IPS-11a (cell line): Measurements from ENCODE around the gene ZBTB7B.
A peak's percentile ranks its signal among the peaks of the same experiment; 100 is the strongest.
"Not testable (repeated sequence)": the region's sequence is repeated elsewhere in the genome, so short reads cannot be mapped to it uniquely, and the experiment has no call there.

ENCODE experiments used
- H3K4me3 ChIP-seq: one replicate; pipeline ENCODE4 v1.5.1; 2013; ENCODE audit warnings: low read depth, low read length, control low read depth

ZBTB7B gene

GRCh38 chr1:154967331-154967950 is 35.2 kb upstream of the ZBTB7B start:
- no peak overlapping the region for H3K4me3 ChIP-seq

DNA sequence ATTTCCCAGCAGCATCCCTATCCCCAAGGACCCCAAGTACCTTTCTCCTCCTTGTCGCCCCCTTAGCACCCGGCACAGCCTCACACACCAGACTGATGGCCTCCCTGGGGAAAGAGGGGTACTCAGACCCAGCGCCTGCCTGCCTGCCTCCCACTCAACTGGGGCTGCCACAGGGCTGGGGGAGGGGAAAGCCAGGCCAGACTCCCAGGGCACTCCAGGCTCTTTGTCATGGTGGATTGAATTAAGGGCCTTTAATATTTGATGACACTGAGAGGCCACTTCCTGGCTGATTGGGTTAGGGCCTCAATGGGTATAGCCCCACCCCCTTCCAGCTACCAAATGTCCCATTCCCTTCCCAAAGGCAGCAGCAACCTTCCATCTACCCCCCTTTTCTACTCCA is 33.9 kb upstream of the ZBTB7B start:
- H3K4me3 ChIP-seq = peak overlapping the region; percentile 68

DNA sequence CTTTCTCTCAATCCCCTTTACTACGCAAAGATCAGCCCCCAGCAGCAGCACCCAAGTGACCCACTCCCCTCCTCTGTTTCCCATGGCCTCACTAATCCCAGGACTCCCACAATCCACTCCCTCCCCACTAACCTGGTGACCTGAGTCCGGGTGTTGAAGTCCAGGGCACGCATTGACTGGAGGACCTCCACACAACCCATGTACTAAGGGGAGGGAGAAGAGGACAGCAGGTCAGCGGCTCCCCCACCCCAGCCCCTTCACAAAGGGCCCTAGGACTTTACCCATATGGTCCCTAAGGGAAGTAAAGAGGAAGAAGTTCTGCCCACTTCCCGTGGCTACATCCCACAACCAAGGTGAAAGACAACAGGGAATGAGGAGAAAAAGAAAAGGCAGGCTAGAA is 33.4 kb upstream of the ZBTB7B start:
- H3K4me3 ChIP-seq = peak overlapping the region; percentile 68

DNA sequence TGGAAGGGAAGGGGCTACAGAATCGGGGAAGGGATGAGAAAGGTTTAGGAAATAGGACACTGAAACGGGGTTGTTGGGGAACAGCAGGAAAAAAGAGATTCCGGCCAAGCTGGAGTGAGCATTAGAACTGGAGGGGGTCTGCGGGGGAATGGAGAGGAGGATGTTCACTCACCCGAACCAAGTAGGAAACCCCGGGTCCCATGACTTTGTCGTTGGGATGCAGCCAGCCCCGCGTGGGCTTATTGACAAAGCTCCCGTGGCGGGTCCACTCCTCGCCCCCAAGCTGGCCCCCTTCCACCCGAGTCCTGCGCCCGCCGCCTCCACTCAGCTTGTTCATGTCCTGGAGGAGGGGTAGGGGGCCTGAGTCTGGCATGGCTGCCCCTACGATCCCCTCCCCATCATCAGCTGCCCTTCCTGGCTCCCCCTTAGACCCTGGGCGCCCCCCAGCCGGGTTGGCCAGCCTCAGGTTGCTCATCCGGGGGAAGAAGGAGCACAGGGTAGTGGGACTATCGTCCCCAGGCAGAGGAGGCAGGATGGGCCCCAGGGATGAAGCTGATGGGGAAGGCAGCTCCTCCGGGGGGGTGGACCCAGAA is 32.6 kb upstream of the ZBTB7B start:
- peak overlapping the region; percentile 68 for H3K4me3 ChIP-seq

DNA sequence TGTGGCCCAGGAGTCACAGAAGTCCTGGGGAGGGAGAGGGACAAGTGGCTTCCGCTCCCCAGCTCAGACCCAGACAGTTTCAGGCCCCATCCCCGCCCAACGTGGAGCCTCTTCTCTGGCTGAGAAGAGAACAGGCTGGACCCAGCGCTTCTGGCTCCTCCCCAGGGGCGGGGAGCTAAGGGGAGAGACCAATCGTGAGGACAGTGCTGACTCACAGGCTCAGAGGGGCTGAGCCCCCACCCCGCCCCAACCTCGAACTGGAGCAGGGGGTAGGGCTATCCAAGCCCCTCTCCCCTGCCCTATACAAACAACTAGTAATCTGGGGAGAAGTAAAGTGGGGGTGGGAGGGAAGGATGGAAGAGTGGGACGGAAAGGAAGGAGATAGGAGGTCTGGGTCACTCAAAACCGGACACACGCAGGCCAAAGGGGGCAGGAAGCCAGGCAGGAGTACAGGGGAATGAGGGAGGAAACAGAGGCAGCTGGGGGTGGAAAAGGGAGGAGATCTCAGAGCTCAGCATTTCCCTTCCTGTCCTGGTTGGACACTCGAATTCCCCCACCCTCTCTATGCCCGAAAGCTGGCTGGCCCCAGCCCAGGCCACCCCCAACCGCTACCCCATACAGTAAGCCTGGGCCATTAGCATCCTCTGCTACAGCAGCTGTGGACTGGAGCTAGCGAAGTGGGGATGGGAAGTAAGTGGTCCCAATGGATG is 31.8 kb upstream of the ZBTB7B start, which contains the start of gene SHC1:
Gene SHC1, minus strand, starts transcription at position 117 of the 710 bp plus-strand sequence. CDS start 221 bp downstream, outside the sequence.
- H3K4me3 ChIP-seq = peak within 1 kb of the TSS; percentile 68

- peak overlapping the region; percentile 14 for H3K4me3 ChIP-seq
Measured at GRCh38 chr1:154971341-154971998, 31.1 kb upstream of the ZBTB7B start.

DNA sequence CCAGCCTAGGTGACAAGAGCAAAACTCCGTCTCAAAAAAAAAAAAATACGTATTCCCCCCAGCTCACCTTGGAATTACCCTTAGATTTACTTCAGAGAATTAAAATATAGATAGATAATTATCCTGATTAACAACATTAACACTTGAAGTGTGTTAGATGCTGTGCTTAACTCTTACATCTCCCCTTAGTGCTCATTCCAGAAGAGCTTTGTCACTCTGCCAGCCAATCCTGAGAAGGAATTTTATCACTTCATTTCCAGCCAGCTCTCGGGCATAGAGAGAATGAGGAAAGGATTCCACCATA is 30.4 kb upstream of the ZBTB7B start:
- H3K4me3 ChIP-seq = no peak overlapping the region

DNA sequence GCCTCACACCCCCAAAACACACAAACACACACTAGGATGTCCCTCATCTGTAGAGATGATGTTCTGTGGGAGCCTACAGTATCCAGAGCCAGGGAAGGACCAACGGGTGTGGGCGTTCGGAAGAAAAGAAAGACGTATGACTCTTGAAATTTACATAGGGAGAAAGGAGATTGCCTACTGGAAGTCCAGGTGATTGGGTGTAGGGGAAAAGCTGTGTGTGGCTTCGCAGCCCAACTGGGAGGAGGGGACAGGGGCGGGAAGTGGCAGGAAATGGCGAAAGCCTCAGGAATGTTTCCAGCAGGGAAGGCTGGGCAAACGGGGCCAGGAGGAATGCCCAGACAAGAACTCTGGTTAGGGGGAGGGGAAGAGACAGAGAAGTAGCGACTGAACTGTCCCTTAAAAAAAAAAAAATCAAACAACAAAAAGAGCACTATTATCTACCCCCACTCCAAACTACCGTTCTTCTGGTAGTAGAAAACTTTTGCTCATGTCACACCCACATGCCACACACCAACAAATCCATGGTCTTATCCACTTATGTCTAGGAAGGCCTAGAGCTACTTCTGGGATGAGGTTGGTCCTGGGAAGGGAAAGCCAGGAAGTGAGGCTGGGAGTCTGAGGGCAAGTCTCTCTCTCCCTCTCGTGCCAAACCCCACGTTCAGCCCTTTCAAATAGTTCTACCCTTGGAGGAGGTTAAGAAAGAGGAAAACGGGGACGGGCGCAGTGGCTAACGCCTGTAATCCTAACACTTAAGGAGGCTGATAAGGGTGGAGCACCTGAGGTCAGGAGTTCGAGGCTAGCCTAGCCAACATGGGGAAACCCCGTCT is 29.9 kb upstream of the ZBTB7B start:
- peak overlapping the region; percentile 68 for H3K4me3 ChIP-seq

GRCh38 chr1:154973344-154974101 is 29.1 kb upstream of the ZBTB7B start:
- peak overlapping the region; percentile 68 for H3K4me3 ChIP-seq

DNA sequence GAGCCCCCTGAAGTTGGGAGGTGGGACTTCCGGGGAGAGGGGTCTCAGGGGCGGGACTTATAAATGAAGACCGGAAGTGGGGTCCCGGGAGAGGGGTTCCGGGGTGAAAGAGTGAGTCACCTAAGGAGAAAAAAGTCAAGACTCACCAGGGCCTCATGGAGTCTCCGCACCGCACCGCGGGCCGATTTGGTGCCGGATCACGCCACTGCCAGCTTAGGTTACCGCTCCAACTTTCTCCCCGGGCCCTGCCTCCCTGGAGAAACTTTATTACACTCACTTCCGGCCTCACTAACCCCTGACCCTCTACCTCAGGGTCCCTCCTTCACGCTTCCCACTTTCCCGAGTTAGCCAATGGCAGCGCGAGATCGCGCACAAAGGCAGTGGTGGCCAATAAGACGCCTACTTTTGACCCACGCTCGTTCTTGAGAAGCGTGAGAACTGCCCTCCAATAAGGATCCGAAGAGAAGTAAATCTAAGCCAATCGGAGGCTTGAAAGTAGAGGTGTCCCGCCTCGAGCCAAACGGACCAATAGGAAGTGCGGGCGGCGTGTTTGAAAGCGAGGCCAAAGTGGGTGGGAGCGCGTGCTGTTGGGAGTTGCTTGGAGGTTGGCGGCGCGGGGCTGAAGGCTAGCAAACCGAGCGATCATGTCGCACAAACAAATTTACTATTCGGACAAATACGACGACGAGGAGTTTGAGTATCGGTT is 28.3 kb upstream of the ZBTB7B start, which contains the start of gene CKS1B:
Gene CKS1B, plus strand, starts transcription at position 580 of the 706 bp plus-strand sequence. Its CDS starts 65 bp downstream, at position 645.
- peak within 1 kb of the TSS; percentile 68 for H3K4me3 ChIP-seq

DNA sequence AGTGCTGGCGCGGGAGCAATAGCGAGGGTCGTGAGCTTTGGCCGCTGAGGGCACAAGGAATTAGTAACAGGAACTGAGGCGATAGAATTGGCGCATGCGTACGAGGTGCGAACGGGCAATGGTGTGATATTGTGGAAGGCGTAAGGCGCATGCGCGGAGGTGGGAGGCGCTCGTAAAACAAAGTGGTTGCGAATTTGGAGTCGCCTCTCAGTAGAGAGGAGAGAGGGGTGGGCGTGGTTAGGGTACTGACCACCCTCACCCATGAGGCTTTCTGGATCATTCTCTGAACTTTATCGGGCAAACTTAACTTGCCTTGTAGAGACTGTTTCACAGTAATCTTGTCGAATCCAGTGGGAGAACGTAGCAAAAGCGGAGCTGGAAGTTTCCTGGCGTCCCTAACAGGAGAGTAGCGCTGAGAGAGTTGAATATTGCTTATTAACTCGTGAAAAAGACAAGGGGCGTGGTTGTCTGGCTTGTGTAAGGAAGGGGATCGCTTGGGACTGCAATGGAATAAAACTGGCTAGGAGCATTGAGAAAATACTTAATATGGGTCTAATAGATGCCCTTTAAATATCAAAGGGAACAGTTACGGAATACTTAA is 27.7 kb upstream of the ZBTB7B start:
- peak overlapping the region; percentile 68 for H3K4me3 ChIP-seq

DNA sequence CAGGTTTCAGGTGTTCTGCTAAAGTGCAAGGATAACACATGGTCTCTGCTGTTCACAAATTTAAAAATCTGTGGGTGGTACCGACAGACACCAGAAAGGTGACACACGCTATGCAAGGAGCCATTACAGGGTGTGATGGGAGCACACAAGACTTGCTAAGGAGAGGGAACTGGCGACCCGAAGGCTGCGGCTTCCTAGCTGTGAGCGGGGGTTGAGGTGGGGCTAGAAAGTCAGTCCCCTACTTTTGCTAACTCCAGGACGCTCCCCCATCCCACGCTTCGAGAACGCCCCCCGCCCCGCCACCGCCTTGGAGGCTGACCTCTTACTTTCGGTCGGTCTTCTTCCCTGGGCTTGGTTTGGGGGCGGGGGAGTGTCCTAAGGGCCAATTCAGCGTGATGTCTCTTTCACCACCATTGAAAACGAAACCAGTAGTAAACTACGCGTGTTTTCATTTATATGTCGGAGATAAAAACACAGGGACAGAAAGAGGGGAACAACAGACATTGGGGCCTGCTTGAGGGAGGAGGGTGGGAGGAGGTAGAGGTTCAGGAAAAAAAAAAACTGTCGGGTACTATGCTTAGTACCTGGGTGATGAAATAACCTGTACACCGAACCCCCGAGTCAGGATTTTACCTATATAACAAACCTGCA is 27.1 kb upstream of the ZBTB7B start:
- H3K4me3 ChIP-seq = peak overlapping the region; percentile 68

DNA sequence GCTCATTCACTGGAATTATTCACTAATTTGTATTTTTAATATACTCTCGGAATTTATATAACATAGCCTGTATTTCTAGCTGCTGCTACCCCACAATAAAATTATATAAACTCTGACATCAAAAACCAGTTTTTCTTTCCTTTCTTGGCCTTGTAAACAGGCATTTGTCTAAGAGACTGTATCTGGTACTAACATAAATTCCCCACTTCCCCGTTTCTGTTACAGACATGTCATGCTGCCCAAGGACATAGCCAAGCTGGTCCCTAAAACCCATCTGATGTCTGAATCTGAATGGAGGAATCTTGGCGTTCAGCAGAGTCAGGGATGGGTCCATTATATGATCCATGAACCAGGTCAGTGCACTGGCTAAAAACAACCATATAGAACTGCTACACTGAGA is 24.8 kb upstream of the ZBTB7B start:
- H3K4me3 ChIP-seq = not testable (repeated sequence)

DNA sequence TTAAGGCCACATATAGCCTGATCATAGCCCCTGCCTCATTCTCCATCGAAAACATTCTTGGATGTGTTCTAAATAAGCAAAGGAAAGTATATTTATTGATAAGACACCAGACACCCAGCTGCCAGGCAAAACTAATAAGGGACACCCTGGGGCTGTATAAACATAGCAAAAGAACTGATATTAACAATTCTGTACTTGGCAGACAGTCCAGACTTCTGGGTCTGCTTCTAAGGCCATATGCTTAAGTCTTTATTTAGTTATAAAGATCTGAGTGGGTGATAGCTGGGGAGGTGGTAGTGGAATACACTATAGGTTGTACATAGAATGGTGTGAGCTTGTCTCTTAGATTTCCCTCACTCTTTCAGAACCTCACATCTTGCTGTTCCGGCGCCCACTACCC is 24.2 kb upstream of the ZBTB7B start:
- H3K4me3 ChIP-seq = no peak overlapping the region

DNA sequence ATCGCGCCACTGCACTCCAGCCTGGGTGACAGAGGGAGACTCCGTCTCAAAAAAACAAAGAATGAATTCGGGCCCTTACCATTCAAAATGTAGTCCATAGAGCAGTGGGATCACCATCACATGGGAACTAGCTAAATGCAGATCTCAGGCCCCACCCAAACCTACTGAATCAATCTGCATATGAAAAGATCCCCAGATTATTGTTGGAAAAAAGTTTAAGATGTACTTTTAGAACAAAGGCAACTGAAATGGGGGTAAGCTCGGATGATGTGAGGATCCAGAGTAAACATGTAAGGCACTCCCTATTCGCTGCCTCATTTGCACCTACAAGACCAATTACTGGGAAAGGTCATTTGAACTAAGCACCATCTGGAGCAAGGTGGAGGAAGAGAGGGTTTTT is 20.3 kb upstream of the ZBTB7B start:
- H3K4me3 ChIP-seq = peak overlapping the region; percentile 18

- H3K4me3 ChIP-seq = peak within 1 kb of the TSS; percentile 98
Measured at GRCh38 chr1:154982897-154983648, 19.5 kb upstream of the ZBTB7B start, which contains the start of gene FLAD1. TSS of gene FLAD1 (plus strand) at chr1:154983344. CDS start at chr1:154983695, 351 bp downstream.

DNA sequence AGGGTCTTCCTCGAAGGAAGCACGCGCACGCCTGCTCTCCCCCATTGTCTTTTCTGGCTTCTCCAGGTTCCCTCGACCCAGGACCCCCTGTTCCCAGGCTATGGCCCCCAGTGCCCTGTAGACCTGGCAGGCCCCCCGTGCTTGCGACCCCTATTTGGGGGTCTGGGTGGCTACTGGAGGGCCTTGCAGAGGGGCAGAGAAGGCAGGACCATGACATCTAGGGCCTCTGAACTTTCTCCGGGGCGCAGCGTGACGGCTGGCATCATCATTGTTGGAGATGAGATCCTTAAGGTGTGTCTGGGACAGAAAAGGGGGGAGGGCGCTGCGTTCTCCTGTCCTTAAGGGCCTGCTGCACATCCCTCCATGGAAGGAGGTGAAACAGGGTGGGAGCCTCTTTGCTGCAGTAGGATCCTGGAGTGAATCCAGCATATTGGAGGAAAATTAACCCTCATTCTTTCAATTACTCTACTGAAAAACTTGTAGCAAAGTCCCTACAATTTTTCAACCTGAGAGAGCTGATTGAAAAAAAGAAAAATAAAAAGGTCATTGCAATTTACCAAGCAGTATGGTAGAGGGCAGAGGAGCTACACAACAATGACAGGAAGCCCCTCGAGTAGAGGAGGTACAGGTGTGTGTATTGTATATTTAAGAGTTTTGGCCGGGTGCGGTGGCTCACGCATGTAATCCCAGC is 18.7 kb upstream of the ZBTB7B start:
- peak overlapping the region; percentile 98 for H3K4me3 ChIP-seq
